ENCODE results near the gene CLEC2L. TPM values are rescaled to one million over a fixed set of nuclear protein-coding genes. Genes with fewer than 3 reads are reported as not detected.

Gene CLEC2L
- total RNA-seq, 2 donors from 2014 or later, result not detected

DNA sequence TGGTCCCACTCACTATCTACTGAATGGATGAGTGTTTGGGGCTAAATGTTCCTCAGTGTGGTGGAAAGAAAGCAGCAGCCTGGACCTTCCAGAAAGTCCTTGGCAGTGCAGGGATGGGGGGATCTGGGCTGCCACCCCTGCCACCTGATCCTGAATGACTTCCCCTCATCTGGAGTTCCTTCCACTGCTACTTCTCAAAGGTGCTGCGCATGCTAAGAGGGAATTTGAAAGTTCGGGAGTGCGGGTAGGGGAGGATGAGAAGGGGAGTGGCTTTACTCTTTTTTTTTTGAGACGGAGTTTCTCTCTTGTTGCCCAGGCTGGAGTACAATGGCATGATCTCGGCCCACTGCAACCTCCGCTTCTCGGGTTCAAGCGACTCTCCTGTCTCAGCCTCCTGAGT lies 41.4 kb upstream of the CLEC2L start:
- no peak overlapping the region for H3K27ac ChIP-seq
- peaks cover 16% of the 10 kb centered on the region for H3K4me1 ChIP-seq
- DNase-seq (no peak), ATAC-seq (no peak)
- no peaks in the 10 kb centered on the region for H3K36me3 ChIP-seq (replicated peaks in 1 of 2; ENCODE audit: insufficient read depth in 1 of 2, low read depth in 2 of 2)
- intact Hi-C loops (cut with DNase I), result no loop called here
- no peak for TF ChIP-seq CTCF (IDR thresholded peaks at IDR 0.05)
- TF ChIP-seq POLR2A (IDR thresholded peaks at IDR 0.05), result no peak
- H3K9me3 ChIP-seq, result no peaks in the 10 kb centered on the region
- WGBS, 2 donors, result 67 to 84% methylated on average over 8 of the region's 8 CpGs
- H3K4me3 ChIP-seq, result no peak overlapping the region
- H3K27me3 ChIP-seq, result peaks cover 0 to 20% of the 10 kb centered on the region in 2 donors

- Histone ChIP-seq H3K9me3 (no peaks in the 10 kb centered on the region), H3K27ac (no peak overlapping the region), H3K36me3 (replicated peaks in 1 of 2; ENCODE audit: insufficient read depth in 1 of 2, low read depth in 2 of 2) (no peaks in the 10 kb centered on the region), H3K27me3 (peaks cover 0 to 20% of the 10 kb centered on the region in 2 donors), H3K4me1 (peaks cover 16% of the 10 kb centered on the region), H3K4me3 (no peak overlapping the region)
- WGBS, 2 donors, result 6% methylated on average over 90 of the region's 90 CpGs; no CpG with 5 or more reads in 1 of the 2 donors
- ATAC-seq (peak; percentile 73), DNase-seq (peak; percentile 9 to 37 (median 21))
- TF ChIP-seq CTCF (IDR thresholded peaks at IDR 0.05) (no peak), POLR2A (IDR thresholded peaks at IDR 0.05) (no peak)
- intact Hi-C loops (cut with DNase I), result no loop called here
Measured at GRCh38 chr7:139482662-139483466, 40.6 kb upstream of the CLEC2L start.

DNA sequence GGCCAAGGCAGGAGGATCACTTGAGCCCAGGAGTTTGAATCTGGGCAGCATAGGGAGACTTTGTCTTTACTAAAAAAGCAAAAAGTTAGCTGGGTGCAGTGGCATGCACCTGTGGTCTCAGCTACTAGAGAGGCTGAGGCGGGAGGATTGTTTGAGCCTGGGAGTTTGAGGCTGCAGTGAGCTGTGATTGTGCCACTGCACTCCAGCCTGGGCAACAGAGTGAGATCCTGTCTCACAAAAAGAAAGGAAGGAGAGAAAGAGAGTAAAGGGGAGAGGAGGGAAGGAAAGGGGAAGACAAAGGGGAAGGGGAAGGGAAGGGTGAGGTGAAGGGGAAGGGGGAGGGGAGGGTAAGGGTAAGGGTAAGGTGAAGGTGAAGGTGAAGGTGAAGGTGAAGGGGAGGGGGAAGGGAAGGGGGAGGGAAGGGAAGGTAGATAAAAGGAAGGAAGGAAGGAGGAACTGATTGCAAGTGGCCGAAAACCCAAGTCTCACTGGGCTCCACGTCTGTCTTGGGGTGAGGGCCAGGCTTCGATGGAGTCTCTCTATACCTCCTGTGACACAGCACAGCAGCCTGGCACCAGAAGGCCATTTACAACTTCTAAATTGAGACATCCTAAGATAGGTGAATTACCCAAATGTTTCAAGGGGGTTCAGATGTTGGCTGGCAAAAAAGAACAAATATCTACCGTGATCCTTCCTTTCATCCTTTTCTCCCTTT lies 36.0 kb upstream of the CLEC2L start:
- Histone ChIP-seq H3K27me3 (peaks cover 0 to 15% of the 10 kb centered on the region in 2 donors), H3K27ac (no peak overlapping the region), H3K36me3 (replicated peaks in 1 of 2; ENCODE audit: insufficient read depth in 1 of 2, low read depth in 2 of 2) (no peaks in the 10 kb centered on the region), H3K9me3 (no peaks in the 10 kb centered on the region), H3K4me3 (no peak overlapping the region), H3K4me1 (peaks cover 37% of the 10 kb centered on the region)
- intact Hi-C loops (cut with DNase I), result no loop called here
- DNase-seq (no peak), ATAC-seq (no peak)
- 74 to 82% methylated on average over 5 of the region's 5 CpGs for WGBS, 2 donors
- no peak for TF ChIP-seq CTCF (IDR thresholded peaks at IDR 0.05)

DNA sequence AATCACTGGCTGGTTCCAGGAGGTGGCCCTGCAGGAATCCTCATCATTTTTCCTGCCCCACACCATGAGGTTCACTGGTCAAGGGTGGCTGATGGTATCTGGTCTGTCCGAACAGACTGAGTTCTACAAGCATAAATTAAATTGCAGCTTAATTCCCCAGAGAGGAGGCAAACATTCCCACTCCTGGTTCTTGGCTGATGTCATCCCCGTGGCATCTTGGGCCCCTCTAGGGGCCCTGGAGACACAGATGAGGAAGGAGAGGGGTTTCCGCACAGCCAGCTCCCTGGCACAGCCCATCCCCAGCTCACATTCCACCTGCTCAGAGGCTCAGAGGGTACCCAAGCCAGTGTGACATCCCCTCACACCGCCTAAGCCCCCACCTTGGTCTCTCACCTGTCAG lies 34.7 kb upstream of the CLEC2L start:
- DNase-seq, result no peak
- no peaks in the 10 kb centered on the region for H3K9me3 ChIP-seq
- ATAC-seq, result no peak
- intact Hi-C loops (cut with DNase I), result no loop called here
- no peak overlapping the region for H3K4me3 ChIP-seq
- H3K4me1 ChIP-seq, result peaks cover 25% of the 10 kb centered on the region
- H3K27ac ChIP-seq, result no peak overlapping the region
- 58 to 91% methylated on average over 4 of the region's 4 CpGs for WGBS, 2 donors
- peaks cover 0 to 2% of the 10 kb centered on the region in 2 donors for H3K27me3 ChIP-seq
- H3K36me3 ChIP-seq (replicated peaks in 1 of 2; ENCODE audit: insufficient read depth in 1 of 2, low read depth in 2 of 2), result no peaks in the 10 kb centered on the region
- no peak for TF ChIP-seq POLR2A (IDR thresholded peaks at IDR 0.05)
- TF ChIP-seq CTCF (IDR thresholded peaks at IDR 0.05), result no peak
